AG04450 (cell line): ENCODE measurements around the gene DLX6. TPM values are rescaled to one million over a fixed set of nuclear protein-coding genes. Genes with fewer than 3 reads are reported as not detected.

Experiments
- CTCF ChIA-PET: fragments of 300-600, 350-600 bp; formaldehyde crosslinking; extraction: SDS; loops from one replicate; lab custom pipeline; 2022; ENCODE audit warnings: antibody characterized with exemption, inconsistent platforms; lab: Charles Lee
- POLR2A ChIA-PET: fragments of 350-600 bp; formaldehyde crosslinking; extraction: SDS; loops from one replicate; lab custom pipeline; 2021; ENCODE audit warnings: antibody characterized with exemption, inconsistent platforms; lab: Yijun Ruan, JAX
- DNase-seq: peaks from one replicate; pipeline ENCODE4 v3.0.0-alpha.2; 2011; ENCODE audit warnings: low read depth, low spot score
- H3K27ac ChIP-seq: one replicate; pipeline ENCODE4 v1.5.1; 2012; ENCODE audit warnings: low read depth, low read length, control low read depth
- H3K27me3 ChIP-seq: one replicate; pipeline ENCODE4 v1.6.0; 2012; ENCODE audit warnings: low read length; ENCODE audit not compliant: control insufficient read depth, insufficient read depth
- H3K4me3 ChIP-seq: 2 replicates; pipeline ENCODE4 v1.5.1; 2011; ENCODE audit warnings: mild to moderate bottlenecking, low read depth, low read length, control low read depth
- H3K9me3 ChIP-seq: 2 replicates; pipeline ENCODE4 v1.5.1; 2012; ENCODE audit warnings: low read length; ENCODE audit not compliant: control insufficient read depth, insufficient read depth
- polyA plus RNA-seq: library from polyadenylated mRNA; depleted of rRNA; stranded (reverse); fragments of >200 nt; gene quantifications from 2 replicates; pipeline ENCODE4 v1.2.3, GENCODE V29; 2011
- TF ChIP-seq, protein P1 (sequence below): IDR thresholded peaks from 2 replicates; pipeline ENCODE4 v1.5.1; 2011; ENCODE audit warnings: low read depth, low read length, control low read depth, inconsistent platforms

DLX6 gene
- polyA plus RNA-seq, 1 experiment: not detected

GRCh38 chr7:96997512-96998032 is 7.8 kb upstream of the DLX6 start:
- H3K9me3 ChIP-seq: peaks cover 2% of the 10 kb centered on the region; the same call in 1 of the 2 replicates
- DNase-seq: no peak
- POLR2A ChIA-PET: no interaction called here
- TF ChIP-seq, protein P1, sequence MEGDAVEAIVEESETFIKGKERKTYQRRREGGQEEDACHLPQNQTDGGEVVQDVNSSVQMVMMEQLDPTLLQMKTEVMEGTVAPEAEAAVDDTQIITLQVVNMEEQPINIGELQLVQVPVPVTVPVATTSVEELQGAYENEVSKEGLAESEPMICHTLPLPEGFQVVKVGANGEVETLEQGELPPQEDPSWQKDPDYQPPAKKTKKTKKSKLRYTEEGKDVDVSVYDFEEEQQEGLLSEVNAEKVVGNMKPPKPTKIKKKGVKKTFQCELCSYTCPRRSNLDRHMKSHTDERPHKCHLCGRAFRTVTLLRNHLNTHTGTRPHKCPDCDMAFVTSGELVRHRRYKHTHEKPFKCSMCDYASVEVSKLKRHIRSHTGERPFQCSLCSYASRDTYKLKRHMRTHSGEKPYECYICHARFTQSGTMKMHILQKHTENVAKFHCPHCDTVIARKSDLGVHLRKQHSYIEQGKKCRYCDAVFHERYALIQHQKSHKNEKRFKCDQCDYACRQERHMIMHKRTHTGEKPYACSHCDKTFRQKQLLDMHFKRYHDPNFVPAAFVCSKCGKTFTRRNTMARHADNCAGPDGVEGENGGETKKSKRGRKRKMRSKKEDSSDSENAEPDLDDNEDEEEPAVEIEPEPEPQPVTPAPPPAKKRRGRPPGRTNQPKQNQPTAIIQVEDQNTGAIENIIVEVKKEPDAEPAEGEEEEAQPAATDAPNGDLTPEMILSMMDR: no peak
- H3K27me3 ChIP-seq: peaks cover 78% of the 10 kb centered on the region
- no peak overlapping the region for H3K4me3 ChIP-seq
- CTCF ChIA-PET: no interaction called here
- no peak overlapping the region for H3K27ac ChIP-seq

DNA sequence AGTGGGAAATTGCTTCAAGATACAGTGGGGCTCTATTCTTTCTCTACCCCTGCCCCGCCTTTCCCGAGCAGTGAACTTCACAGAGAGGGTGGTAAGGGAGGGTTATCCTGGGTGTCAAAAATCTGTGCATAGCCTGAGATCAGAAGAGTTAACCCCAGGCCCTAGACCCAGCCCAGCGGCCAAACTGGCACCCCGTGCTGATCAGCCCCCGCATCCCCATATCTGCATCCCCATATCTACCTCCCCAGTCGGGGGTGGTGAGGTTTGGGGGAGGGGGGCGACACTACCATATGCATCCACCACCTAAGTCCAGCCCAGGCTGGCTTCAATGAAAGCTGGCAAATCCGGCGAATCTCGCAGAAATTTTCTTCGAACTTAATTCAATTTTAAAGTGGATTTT is 7.0 kb upstream of the DLX6 start:
- CTCF ChIA-PET: no interaction called here
- TF ChIP-seq, protein P1: no peak
- H3K27me3 ChIP-seq: peaks cover 78% of the 10 kb centered on the region
- POLR2A ChIA-PET: no interaction called here
- no peak for DNase-seq
- H3K27ac ChIP-seq: no peak overlapping the region
- no peak overlapping the region for H3K4me3 ChIP-seq
- H3K9me3 ChIP-seq: no peaks in the 10 kb centered on the region; the same call in 1 of the 2 replicates

GRCh38 chr7:96998744-96999143 is 6.6 kb upstream of the DLX6 start:
- ChIA-PET POLR2A (no interaction called here), CTCF (no interaction called here)
- Histone ChIP-seq H3K9me3 (no peaks in the 10 kb centered on the region; the same call in 1 of the 2 replicates), H3K4me3 (no peak overlapping the region), H3K27me3 (peaks cover 78% of the 10 kb centered on the region), H3K27ac (no peak overlapping the region)
- TF ChIP-seq, protein P1: no peak
- no peak for DNase-seq

- H3K27me3 ChIP-seq: peaks cover 90% of the 10 kb centered on the region
- H3K9me3 ChIP-seq: peaks cover 5% of the 10 kb centered on the region; the same call in 1 of the 2 replicates
- H3K27ac ChIP-seq: no peak overlapping the region
- POLR2A ChIA-PET: no interaction called here
- TF ChIP-seq, protein P1: no peak
- H3K4me3 ChIP-seq: no peak overlapping the region
- DNase-seq: no peak
- CTCF ChIA-PET: interaction anchor here (1.0 kb wide), 1 partner anchor 26 kb away, joined by 3 read pairs; no protein-coding TSS in a partner anchor
Observed at GRCh38 chr7:97001221-97001620, 4.1 kb upstream of the DLX6 start.

- DNase-seq: no peak
- ChIA-PET POLR2A (no interaction called here), CTCF (interaction anchor here (1.0 kb wide), 1 partner anchor 25 kb away, joined by 3 read pairs; no protein-coding TSS in a partner anchor)
- Histone ChIP-seq H3K9me3 (peaks cover 5% of the 10 kb centered on the region; the same call in 1 of the 2 replicates), H3K27ac (no peak overlapping the region), H3K27me3 (peaks cover 88% of the 10 kb centered on the region), H3K4me3 (no peak overlapping the region)
- TF ChIP-seq, protein P1: no peak
Observed at GRCh38 chr7:97001656-97002554, 3.4 kb upstream of the DLX6 start.
